ENCODE measurements around the gene TALDO1.

TALDO1 gene

DNA sequence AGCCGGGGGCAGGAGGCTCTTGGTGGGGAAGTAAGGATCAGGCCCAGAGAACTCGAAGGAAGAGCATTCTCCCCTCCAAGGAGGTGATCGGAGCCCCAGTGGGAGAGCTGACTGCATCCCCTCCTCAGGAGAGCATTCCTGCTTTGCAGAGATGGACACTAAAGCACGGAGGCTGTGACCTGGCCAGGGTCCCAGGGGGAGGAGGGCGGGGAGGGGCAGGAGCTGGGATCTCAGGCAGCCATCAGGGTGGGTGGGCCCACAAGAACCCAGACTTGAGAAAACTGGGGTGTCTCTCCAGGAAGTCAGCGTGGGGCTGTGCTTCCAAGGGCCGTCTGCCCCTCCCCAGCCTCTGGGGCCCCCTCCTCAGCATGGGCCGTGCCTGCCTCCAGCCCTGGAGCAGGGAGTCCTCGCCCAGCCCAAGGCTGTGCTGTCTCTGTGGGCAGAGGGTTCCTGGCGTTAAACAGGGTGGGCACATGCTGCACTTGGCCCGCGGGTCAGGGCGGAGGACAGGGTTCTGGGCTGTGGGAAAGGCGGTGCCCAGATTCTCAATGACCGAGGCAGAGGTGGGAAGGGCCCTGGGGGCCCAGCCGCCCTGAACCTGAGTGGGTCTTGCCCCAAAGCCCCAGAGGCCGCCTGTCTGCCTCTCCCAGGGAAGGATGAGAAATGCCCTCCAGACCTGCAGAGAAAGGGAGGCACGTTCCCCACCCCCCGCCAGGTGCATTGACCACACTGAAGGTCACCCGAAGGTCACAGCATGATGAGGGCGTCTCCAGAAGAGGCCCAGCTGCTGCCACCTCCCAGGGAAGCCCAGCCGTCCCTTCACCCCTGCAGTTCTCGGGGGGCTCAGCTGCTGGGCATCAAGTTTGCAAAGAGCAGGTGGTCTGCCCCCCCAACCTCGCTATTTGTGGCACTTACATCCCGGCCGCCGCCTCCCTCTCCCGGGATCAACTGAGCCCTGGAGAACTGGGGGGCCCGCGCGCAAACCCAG, 42.0 kb downstream of the TALDO1 start:
- no peak for DNase-seq

GRCh38 chr11:789943-790342, 42.7 kb downstream of the TALDO1 start, which contains the start of gene CEND1:
Gene CEND1 (minus strand): TSS chr11:790090. CDS start chr11:788576, 1,514 bp downstream.
- peak; percentile 55 for DNase-seq

DNA sequence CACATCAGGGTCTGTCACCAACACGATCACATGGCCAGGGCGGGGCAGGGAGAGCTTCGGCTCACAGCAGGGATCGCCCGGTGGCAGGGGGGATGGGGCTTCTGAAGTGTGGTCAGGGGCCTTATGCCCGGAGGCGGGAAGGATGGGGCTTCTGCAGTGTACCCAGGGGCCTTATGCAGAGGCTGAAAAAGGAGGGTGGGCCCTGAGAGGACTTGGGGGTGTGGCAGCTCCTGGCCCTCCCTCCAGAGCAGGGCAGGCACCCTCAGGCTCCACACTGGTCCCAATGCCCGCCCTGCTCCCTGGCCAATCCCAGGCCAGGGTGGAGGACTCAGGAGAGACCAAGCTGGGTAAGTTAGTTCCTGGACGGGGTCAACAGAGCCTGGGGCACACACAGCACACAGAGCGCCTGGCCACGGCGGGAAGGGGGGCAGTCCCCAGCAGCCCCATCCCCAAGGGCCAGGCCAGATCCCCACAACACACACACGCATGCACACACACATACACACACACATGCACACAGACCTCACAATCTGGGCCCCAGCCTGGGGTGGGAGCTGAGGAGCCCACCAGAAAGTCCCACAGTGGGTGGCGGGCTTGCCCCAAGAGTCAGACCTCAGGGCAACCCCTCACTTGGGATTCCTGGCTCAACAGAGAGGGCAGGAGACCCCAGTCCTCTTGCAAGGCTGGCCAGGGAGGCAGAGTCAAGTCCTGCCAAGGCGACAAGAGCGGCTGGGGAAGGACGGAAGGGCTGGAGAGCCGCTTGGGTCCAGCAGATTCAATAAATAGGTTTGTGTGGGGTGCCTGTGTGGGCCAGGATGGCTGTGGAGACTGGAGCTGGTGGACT, 43.7 kb downstream of the TALDO1 start:
- no peak for DNase-seq

DNA sequence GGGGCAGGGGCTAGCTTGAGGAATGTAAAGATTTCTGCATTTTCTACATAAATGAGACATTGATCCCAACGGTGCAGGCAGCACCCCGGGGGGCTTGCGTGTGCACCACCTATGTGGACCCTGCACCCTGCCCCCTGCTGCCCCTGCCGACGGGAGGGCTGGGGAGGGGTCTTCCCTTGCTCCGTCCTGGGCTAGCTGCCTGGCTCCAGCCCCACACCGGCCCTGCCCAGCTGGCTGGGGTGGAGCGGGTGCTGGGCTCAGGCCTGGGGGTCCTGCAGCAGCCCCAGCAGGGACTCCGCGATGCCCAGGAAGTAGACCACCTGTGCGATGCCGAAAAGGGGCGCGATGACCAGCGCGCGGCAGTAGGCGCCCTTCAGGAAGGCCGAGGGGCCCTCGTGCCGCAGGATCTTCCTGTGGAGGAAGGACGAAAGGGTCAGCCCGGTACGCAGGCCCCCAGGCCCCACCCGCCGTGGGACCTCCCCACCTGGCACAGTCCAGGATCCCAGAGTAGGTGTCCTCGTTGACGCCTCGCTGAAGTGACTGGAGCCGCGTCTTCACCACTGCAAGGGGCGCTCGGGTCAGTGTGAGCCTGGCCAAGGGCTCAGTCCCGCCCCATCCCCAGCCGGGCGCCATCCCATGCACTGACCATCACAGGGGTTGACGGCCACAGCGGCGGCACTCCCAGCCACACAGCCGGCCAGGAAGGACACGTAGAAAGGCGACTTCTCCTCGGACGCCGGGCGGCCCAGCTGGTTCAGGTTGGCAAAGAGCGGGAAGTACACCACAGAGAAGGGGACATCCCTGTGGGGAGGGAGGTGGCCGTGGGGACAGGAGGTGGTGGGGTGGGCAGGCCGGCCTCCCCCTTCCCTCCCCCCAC, 44.6 kb downstream of the TALDO1 start:
- DNase-seq = no peak

- no peak for DNase-seq
Observed at GRCh38 chr11:792535-792821, 45.2 kb downstream of the TALDO1 start.

DNA sequence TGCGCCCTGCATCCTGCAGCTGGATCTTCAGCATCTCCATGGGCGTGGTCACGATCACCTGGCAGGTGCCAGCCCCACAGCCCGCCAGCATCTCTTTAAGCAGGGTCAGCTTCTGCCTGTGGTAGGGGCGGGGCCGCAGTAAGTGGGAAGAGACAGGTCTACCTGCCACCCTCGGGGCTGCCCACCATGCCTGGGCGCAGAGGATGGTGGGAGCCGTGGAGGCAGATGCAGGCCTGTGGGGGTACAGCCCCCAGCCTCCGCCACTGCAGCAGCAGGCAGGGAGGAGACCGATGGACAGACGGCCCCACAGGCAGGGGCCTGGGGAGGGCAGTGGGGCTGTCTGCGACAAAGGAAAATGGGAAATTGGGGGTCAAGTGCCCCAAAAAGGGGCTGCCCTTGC, 45.6 kb downstream of the TALDO1 start:
- DNase-seq = no peak

DNA sequence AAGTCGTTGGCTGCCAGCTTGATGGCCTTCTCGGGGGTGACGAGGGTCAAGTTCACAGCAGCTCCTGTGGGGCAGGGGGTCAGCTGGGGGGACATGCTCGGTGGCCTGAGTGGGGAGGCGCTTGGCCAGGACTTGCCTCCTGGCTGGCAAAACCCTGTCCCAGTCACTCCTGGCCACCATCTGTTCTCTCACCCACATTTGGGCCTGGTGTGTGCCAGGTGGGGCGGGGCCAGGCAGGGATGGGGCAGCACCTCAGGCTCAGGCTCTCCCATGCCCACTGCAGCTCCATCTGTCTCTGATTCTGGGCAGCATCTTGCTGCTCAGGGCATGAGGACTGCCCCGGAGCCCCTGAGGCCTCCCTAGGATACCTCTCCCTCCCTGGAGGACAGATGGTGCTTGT, 46.3 kb downstream of the TALDO1 start:
- DNase-seq = no peak

- DNase-seq = no peak
Observed at GRCh38 chr11:794013-794765, 46.9 kb downstream of the TALDO1 start.

DNA sequence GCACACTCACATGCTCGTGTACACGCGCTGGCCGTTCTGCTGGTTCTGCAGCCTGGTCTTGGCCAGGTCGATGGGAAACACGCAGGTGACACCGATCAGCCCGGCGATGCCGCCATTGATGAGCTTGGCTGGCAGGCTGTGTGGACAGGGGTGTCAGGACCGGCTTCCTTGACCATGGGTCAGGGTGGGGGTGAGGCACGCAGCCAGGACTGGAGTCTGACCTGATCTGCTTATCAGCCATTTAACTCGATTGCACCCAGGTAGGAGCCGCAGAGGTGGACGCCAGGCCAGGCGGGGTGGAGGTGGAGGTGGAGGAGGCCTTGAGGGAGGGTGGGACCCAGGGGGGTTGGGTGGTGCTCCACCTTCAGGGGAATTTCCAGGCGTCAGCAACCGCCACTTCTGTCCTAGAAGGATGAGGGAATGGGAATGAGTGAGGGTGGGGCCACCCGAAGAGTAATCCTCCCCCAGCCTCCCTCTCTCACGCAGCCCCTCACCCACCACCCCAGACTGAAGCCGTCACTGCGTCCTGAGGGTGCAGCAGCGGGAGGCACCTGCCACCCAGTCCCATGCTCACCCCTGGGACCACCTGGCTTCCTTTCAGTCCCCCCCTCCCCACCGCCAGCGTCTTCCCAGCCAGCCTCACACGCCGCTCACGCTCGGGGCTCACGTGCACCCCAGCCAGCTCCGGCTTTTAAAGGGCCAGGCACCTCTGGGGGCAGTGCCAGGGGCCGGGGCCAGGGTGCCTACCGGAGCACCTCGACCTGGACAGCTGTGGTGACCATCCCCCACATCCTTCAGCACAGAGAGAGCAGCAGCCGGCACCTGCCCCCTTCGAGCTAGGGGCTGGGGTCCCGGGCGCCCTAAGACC, 47.7 kb downstream of the TALDO1 start:
- DNase-seq = no peak

DNA sequence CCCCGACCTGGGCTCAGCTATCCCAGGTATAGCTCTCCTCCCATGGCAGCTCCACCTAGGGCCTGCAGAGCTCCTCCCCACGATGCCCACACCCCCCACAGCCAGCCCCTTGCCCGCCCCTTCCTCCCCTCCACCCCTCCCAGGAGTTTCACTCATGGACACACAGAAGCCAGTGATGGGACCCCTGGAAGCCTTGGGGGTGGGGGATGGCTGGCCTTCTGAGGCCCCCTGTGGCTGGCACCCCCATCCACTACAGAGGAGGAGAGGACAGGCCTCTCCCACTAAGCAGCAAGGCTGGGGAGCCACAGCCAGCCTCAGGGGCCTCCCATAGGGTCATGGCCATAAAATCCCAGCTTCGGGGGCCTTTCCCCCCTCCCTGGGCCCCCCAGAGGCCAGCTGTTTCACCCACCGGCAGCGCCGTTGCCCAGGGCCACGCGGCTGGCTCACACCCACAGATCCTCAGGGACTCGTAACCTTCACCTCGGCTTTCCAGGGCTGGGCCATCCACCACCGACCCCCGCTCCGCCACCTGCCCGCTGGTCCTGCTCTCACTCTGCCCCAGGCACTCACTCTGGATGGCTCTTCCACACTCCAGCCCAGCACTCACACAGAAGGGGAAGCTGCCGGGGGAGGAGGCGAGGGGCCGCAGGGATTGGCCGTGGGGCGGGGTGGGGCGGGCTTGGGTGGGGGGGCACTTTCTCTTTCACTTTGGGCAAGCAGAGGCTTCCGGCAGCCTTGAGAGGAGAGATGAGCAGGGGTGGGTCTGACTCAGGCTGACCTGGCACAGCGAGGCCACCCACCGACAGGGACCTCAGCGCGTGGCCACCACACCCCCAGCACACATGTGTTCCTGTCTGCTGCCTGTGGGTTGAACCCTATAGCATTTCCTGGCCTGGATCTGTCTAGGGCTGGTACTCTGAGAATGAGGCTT, 48.6 kb downstream of the TALDO1 start:
- DNase-seq = peak; percentile 78

DNA sequence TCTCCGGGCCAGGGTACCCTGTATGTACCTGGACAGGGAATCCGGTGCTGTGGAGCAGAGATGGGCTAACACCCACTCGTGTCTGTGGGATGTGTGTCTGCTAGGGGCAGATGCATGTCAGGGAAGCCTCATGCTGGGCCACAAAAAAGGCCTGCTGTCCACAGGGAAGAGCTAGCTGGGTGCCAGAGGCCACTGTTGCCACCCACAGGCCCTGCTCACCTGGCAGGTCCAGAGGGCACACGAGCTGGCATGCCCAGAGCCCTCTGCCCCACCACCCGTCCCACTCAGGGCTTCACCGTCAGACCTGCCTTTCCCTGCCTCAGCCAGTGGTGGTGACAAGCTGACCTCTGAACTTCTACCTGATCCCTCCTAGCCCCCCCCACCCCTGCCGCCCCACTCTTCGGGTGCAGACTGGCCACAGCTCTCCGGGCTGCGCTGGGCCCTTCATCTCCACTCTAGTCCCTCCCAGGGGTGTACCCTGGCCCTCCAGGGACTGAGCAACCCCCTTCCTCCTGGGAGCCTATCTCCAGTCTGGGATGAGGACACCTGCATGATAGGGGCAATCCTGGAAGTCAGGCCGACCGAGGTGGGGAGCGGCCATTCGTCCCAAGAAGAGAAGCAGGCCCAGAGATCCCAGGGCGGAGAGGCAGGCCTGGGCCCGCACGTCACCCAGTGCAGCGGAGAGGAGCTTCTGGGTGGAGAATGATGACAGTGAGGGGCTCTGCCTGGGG, 49.5 kb downstream of the TALDO1 start:
- DNase-seq = no peak

- peak; percentile 67 for DNase-seq
Observed at GRCh38 chr11:797296-798092, 50.2 kb downstream of the TALDO1 start.

- DNase-seq = peak; percentile 85
Observed at GRCh38 chr11:798093-798713, 50.9 kb downstream of the TALDO1 start, which contains the start of gene SLC25A22. Gene SLC25A22 (minus strand): TSS chr11:798281. CDS start chr11:795006, 3,275 bp downstream.

DNA sequence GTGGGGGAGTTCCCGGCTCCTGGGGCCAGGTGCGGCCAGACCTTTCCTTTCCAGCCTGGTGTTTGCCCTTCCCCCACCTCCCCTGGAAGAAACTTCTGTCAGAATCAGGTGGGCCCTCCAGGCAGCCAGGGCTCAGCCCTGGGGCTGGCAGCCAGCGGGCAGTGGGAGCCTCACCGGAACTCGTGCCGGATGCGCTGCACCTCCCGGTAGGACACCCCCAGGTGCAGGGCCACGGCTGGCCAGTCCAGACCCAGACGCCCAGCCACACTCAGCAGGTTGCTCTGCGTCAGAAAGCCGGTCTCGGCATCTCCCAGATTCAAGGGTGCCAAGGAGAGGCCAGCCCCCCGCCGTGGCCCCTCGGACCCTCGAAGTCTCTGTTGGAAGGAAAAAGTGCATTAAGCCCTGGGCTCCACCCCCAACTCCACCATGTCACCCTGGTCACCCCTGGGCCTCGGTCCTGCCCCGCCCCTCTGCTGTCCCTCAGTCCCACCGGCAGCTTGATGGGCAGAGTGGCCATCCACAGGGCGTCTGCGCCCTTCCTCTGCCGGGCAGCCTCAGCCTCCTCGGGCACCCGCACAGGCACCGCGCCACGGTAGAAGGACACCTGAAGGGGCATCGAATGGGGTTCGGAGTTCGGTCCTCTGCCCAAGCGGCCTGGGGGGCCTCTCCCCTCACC, 52.5 kb downstream of the TALDO1 start:
- DNase-seq = no peak

GRCh38 chr11:800473-800872, 53.2 kb downstream of the TALDO1 start:
- DNase-seq = no peak

GRCh38 chr11:801097-801780, 54.0 kb downstream of the TALDO1 start:
- no peak for DNase-seq

Data from stimulated activated CD4-positive, alpha-beta T cell treated with anti-CD3 and anti-CD28 coated beads, Interleukin-12 subunit alpha, Interleukin-12 subunit beta, amount 100 ng/mL, for 4 hours (primary cell).